ENCODE results near the gene IFI27.
A peak's percentile ranks its signal among the peaks of the same experiment; 100 is the strongest.

IFI27 gene

GRCh38 chr14:94124582-94125377 lies 14.2 kb downstream of the IFI27 start:
- DNase-seq (ENCODE audit: low read depth in 2 of 2): no peak

GRCh38 chr14:94125659-94126418 lies 15.3 kb downstream of the IFI27 start:
- no peak for DNase-seq (ENCODE audit: low read depth in 2 of 2)

GRCh38 chr14:94126419-94126677 lies 15.8 kb downstream of the IFI27 start:
- DNase-seq (ENCODE audit: low read depth in 2 of 2): no peak

- no peak for DNase-seq (ENCODE audit: low read depth in 2 of 2)
Measured at GRCh38 chr14:94126800-94127199, 16.3 kb downstream of the IFI27 start.

- no peak for DNase-seq (ENCODE audit: low read depth in 2 of 2)
Measured at GRCh38 chr14:94127330-94127729, 16.8 kb downstream of the IFI27 start.

GRCh38 chr14:94128216-94128839 lies 17.8 kb downstream of the IFI27 start:
- DNase-seq (ENCODE audit: low read depth in 2 of 2): no peak

- DNase-seq (ENCODE audit: low read depth in 2 of 2): peak; percentile 34 to 44
Measured at GRCh38 chr14:94129111-94129757, 18.7 kb downstream of the IFI27 start, which contains the start of gene IFI27L2. IFI27L2 (minus strand) TSS chr14:94129604; CDS start chr14:94129564, 40 bp downstream.

- DNase-seq (ENCODE audit: low read depth in 2 of 2): no peak
Measured at GRCh38 chr14:94129758-94130414, 19.4 kb downstream of the IFI27 start.

GRCh38 chr14:94132285-94132887 lies 21.9 kb downstream of the IFI27 start:
- peak; percentile 23 to 40 for DNase-seq (ENCODE audit: low read depth in 2 of 2)

GRCh38 chr14:94135476-94135875 lies 24.9 kb downstream of the IFI27 start:
- no peak for DNase-seq (ENCODE audit: low read depth in 2 of 2)

- peak; percentile 61 to 72 for DNase-seq (ENCODE audit: low read depth in 2 of 2)
Measured at GRCh38 chr14:94136575-94137331, 26.2 kb downstream of the IFI27 start.

- DNase-seq (ENCODE audit: low read depth in 2 of 2): no peak
Measured at GRCh38 chr14:94138251-94138650, 27.7 kb downstream of the IFI27 start.

- no peak for DNase-seq (ENCODE audit: low read depth in 2 of 2)
Measured at GRCh38 chr14:94139006-94139405, 28.5 kb downstream of the IFI27 start.

GRCh38 chr14:94139421-94139820 lies 28.9 kb downstream of the IFI27 start:
- DNase-seq (ENCODE audit: low read depth in 2 of 2): no peak

- no peak for DNase-seq (ENCODE audit: low read depth in 2 of 2)
Measured at GRCh38 chr14:94142247-94142646, 31.7 kb downstream of the IFI27 start.

- DNase-seq (ENCODE audit: low read depth in 2 of 2): no peak
Measured at GRCh38 chr14:94142836-94143235, 32.3 kb downstream of the IFI27 start.

GRCh38 chr14:94143239-94143638 lies 32.7 kb downstream of the IFI27 start:
- no peak for DNase-seq (ENCODE audit: low read depth in 2 of 2)

GRCh38 chr14:94143711-94144110 lies 33.2 kb downstream of the IFI27 start:
- DNase-seq (ENCODE audit: low read depth in 2 of 2): no peak

GRCh38 chr14:94144765-94145164 lies 34.2 kb downstream of the IFI27 start:
- DNase-seq (ENCODE audit: low read depth in 2 of 2): no peak

- DNase-seq (ENCODE audit: low read depth in 2 of 2): no peak
Measured at GRCh38 chr14:94145902-94146527, 35.5 kb downstream of the IFI27 start.

Measured in stimulated activated CD8-positive, alpha-beta memory T cell treated with anti-CD3 and anti-CD28 coated beads, Interleukin-7, amount 100 ng/mL, for 4 hours (primary cell).